ENCODE data around the gene DNAJB6.

DNAJB6 gene

DNA sequence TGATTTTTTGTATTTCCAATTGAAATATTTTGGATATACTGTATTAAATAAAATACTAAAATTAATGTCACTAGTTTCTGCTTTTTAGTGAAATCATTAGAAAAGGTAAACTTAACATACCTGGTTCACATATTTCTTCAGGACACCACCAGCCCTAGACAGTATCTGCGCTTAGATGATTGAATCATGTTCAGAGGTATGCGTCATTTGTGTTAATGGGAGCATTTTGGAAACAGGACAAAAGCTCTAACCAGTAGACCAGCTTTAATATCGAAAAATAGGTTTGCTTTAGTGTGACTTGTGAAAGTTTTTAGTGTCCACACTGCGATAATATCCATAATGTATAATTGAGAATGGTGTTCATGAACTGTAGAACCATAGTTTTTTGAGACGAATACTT lies 47.1 kb downstream of the DNAJB6 start:
- Histone ChIP-seq H3K4me1 (peaks cover 0 to 7% (median 7%) of the 10 kb centered on the region in 4 donors), H3K4me3 (no peak overlapping the region), H3K27ac (no peak overlapping the region), H3K27me3 (no peaks in the 10 kb centered on the region), H3K36me3 (peaks cover 26 to 42% (median 42%) of the 10 kb centered on the region in 3 donors), H3K9me3 (no peaks in the 10 kb centered on the region)
- intact Hi-C loops (cut with DNase I; ENCODE audit: low total_unique reads), result loop anchor here (10.0 kb wide), 1 partner anchor 109 kb away; no protein-coding TSS in a partner anchor
- DNase-seq, result no peak
- TF ChIP-seq, protein P1, sequence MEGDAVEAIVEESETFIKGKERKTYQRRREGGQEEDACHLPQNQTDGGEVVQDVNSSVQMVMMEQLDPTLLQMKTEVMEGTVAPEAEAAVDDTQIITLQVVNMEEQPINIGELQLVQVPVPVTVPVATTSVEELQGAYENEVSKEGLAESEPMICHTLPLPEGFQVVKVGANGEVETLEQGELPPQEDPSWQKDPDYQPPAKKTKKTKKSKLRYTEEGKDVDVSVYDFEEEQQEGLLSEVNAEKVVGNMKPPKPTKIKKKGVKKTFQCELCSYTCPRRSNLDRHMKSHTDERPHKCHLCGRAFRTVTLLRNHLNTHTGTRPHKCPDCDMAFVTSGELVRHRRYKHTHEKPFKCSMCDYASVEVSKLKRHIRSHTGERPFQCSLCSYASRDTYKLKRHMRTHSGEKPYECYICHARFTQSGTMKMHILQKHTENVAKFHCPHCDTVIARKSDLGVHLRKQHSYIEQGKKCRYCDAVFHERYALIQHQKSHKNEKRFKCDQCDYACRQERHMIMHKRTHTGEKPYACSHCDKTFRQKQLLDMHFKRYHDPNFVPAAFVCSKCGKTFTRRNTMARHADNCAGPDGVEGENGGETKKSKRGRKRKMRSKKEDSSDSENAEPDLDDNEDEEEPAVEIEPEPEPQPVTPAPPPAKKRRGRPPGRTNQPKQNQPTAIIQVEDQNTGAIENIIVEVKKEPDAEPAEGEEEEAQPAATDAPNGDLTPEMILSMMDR (IDR thresholded peaks at IDR 0.05), result no peak

GRCh38 chr7:157384301-157384700 lies 47.5 kb downstream of the DNAJB6 start:
- no peaks in the 10 kb centered on the region for H3K27me3 ChIP-seq
- peaks cover 0 to 7% (median 7%) of the 10 kb centered on the region in 4 donors for H3K4me1 ChIP-seq
- TF ChIP-seq, protein P1 (IDR thresholded peaks at IDR 0.05), result no peak
- no peak overlapping the region for H3K4me3 ChIP-seq
- no peaks in the 10 kb centered on the region for H3K9me3 ChIP-seq
- H3K36me3 ChIP-seq, result peaks cover 26 to 45% (median 42%) of the 10 kb centered on the region in 3 donors
- intact Hi-C loops (cut with DNase I; ENCODE audit: low total_unique reads), result loop anchor here (10.0 kb wide), 1 partner anchor 110 kb away; no protein-coding TSS in a partner anchor
- DNase-seq, result no peak
- H3K27ac ChIP-seq, result no peak overlapping the region

GRCh38 chr7:157386979-157387800 lies 50.4 kb downstream of the DNAJB6 start:
- H3K27me3 ChIP-seq, result no peaks in the 10 kb centered on the region
- peaks cover 38 to 63% (median 46%) of the 10 kb centered on the region in 3 donors for H3K36me3 ChIP-seq
- H3K9me3 ChIP-seq, result no peaks in the 10 kb centered on the region
- TF ChIP-seq, protein P1 (IDR thresholded peaks at IDR 0.05), result peak; percentile 80 to 85
- H3K4me1 ChIP-seq, result peaks cover 0 to 7% (median 7%) of the 10 kb centered on the region in 4 donors
- no peak overlapping the region for H3K4me3 ChIP-seq
- intact Hi-C loops (cut with DNase I; ENCODE audit: low total_unique reads), result loop anchor here (10.0 kb wide), 1 partner anchor 112 kb away; no protein-coding TSS in a partner anchor
- peak overlapping the region; percentile 48 to 57 for H3K27ac ChIP-seq
- DNase-seq, result peak; percentile 82 to 87

- no peaks in the 10 kb centered on the region for H3K9me3 ChIP-seq
- intact Hi-C loops (cut with DNase I; ENCODE audit: low total_unique reads), result loop anchor here (10.0 kb wide), 1 partner anchor 114 kb away; no protein-coding TSS in a partner anchor
- no peak overlapping the region for H3K4me3 ChIP-seq
- TF ChIP-seq, protein P1 (IDR thresholded peaks at IDR 0.05), result no peak
- H3K27me3 ChIP-seq, result no peaks in the 10 kb centered on the region
- no peak overlapping the region for H3K27ac ChIP-seq
- DNase-seq, result no peak
- H3K36me3 ChIP-seq, result peaks cover 27 to 52% (median 36%) of the 10 kb centered on the region in 3 donors
- peaks cover 0 to 7% (median 7%) of the 10 kb centered on the region in 4 donors for H3K4me1 ChIP-seq
Observed at GRCh38 chr7:157388301-157388700, 51.5 kb downstream of the DNAJB6 start.

DNA sequence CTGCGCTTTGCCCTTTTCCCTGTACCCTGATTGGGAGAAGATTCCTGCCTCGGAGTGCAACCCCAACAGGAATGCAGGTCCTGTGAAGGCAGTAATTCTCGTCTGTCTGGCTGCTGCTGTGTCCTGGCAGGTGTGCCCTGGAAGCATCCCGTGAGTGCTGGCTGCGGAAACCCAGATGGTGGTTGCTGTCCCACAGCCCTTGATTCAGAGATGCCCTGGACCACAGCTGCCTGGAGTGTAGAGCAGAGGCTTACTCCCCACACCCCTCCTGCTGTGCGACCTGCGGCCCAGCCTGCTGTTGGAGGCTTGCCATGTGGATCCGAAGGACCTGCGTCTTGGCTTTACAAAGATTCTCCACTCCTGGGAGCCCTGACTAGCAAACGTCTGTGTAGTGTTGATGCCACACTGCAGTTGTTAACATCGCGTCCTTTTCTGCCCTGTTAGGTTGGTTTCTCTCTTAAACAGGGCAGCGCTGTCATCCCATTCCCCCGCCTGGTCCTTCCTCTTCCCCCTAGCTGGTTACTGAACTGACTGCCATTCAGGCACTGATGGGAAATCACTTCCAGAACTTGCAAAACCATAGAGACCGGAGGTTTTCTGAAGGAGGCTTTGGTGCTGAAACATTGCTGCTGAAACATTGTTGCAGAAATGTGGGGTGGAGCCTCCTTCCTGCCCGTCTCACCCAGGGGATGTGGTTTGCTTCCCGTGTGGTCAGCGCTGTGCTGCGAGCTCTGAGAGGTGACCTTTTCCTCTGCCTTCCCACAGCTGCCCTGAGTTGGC lies 53.3 kb downstream of the DNAJB6 start:
- Histone ChIP-seq H3K27me3 (no peaks in the 10 kb centered on the region), H3K9me3 (no peaks in the 10 kb centered on the region), H3K4me3 (no peak overlapping the region), H3K36me3 (peaks cover 8 to 38% (median 24%) of the 10 kb centered on the region in 3 donors), H3K4me1 (peaks cover 0 to 10% (median 7%) of the 10 kb centered on the region in 4 donors), H3K27ac (no peak overlapping the region)
- intact Hi-C loops (cut with DNase I; ENCODE audit: low total_unique reads), result loop anchor here (10.0 kb wide), 1 partner anchor 115 kb away; no protein-coding TSS in a partner anchor
- DNase-seq, result peak; percentile 17 to 55
- TF ChIP-seq, protein P1 (IDR thresholded peaks at IDR 0.05), result no peak

Data from tibial artery (tissue), 4 donors.